PC-3 (cell line): ENCODE measurements around the gene KIF9.

Source experiments
- EZH2phosphoT487 ChIP-seq: fragments of 300-600 bp; sonication (generic); IDR thresholded peaks from 2 replicates; pipeline ENCODE4 v1.6.1; 2018; ENCODE audit warnings: mild to moderate bottlenecking, antibody characterized with exemption, low read length, borderline replicate concordance
- TF ChIP-seq, protein P1 (sequence below): fragments of 300-600 bp; sonication (generic); conservative IDR thresholded peaks from 2 replicates; pipeline ENCODE4 v1.5.1; 2017; ENCODE audit warnings: antibody characterized with exemption, low read depth, mild to moderate bottlenecking, low read length

DNA sequence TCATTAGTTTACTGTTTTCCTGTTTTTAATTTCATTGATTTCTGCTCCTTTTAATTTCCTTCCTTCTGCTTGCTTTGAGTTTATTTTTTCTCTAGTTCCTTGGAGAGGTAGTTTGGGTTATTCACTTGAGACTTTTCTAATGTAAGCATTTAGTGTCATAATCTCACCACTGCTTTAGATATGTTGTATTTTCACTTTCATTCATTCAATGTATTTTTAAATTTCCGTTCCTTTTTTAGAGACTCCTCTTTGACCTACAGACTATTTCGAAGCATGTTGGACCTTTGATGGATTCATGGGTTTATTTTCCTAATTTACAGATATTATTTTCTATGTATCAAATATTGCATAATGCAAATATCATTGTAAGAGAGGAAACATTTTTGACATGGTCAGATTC lies 23.4 kb upstream of the KIF9 start:
- TF ChIP-seq, protein P1, sequence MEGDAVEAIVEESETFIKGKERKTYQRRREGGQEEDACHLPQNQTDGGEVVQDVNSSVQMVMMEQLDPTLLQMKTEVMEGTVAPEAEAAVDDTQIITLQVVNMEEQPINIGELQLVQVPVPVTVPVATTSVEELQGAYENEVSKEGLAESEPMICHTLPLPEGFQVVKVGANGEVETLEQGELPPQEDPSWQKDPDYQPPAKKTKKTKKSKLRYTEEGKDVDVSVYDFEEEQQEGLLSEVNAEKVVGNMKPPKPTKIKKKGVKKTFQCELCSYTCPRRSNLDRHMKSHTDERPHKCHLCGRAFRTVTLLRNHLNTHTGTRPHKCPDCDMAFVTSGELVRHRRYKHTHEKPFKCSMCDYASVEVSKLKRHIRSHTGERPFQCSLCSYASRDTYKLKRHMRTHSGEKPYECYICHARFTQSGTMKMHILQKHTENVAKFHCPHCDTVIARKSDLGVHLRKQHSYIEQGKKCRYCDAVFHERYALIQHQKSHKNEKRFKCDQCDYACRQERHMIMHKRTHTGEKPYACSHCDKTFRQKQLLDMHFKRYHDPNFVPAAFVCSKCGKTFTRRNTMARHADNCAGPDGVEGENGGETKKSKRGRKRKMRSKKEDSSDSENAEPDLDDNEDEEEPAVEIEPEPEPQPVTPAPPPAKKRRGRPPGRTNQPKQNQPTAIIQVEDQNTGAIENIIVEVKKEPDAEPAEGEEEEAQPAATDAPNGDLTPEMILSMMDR, result no peak
- no peak for TF ChIP-seq EZH2phosphoT487
